WERI-Rb-1 (cell line): ENCODE measurements around the gene FBXO10.

Source experiments
- DNase-seq: peaks from one replicate; pipeline ENCODE4 v3.0.0-alpha.2; 2020
- H3K27ac ChIP-seq: fragments of 250-450 bp; sonication (Bioruptor Pico); 2 replicates; pipeline ENCODE4 v1.5.1; 2020; ENCODE audit warnings: mild to moderate bottlenecking, moderate library complexity
- H3K27me3 ChIP-seq: fragments of 250-450 bp; sonication (Bioruptor Pico); 2 replicates; pipeline ENCODE4 v1.5.1; 2021; ENCODE audit warnings: mild to moderate bottlenecking, low read depth, moderate library complexity; ENCODE audit not compliant: insufficient read depth, severe bottlenecking
- H3K36me3 ChIP-seq: fragments of 250-450 bp; sonication (Bioruptor Pico); 2 replicates; pipeline ENCODE4 v1.5.1; 2020; ENCODE audit warnings: mild to moderate bottlenecking, moderate library complexity
- H3K4me3 ChIP-seq: 2 replicates; pipeline ENCODE4 v1.5.1; 2011; ENCODE audit warnings: low read depth, mild to moderate bottlenecking, control low read depth, low read length
- H3K9me3 ChIP-seq: fragments of 250-450 bp; sonication (Bioruptor Pico); 2 replicates; pipeline ENCODE4 v1.5.1; 2021; ENCODE audit warnings: mild to moderate bottlenecking, moderate library complexity; ENCODE audit not compliant: severe bottlenecking
- CTCF ChIP-seq: IDR thresholded peaks from 2 replicates; pipeline ENCODE4 v1.5.1; 2011; ENCODE audit warnings: low read depth, mild to moderate bottlenecking, control low read depth, inconsistent platforms, low read length

The FBXO10 gene

GRCh38 chr9:37534412-37534811, 41.8 kb downstream of the FBXO10 start:
- Histone ChIP-seq H3K27ac (peak overlapping the region; percentile 79), H3K36me3 (peaks cover 89% of the 10 kb centered on the region), H3K4me3 (no peak overlapping the region), H3K27me3 (no peaks in the 10 kb centered on the region), H3K9me3 (no peaks in the 10 kb centered on the region)
- no peak for TF ChIP-seq CTCF
- no peak for DNase-seq

- H3K27me3 ChIP-seq, result no peaks in the 10 kb centered on the region
- H3K4me3 ChIP-seq, result no peak overlapping the region
- TF ChIP-seq CTCF, result no peak
- no peaks in the 10 kb centered on the region for H3K9me3 ChIP-seq
- H3K27ac ChIP-seq, result no peak overlapping the region
- no peak for DNase-seq
- peaks cover 88% of the 10 kb centered on the region for H3K36me3 ChIP-seq
These were observed 44.5 kb downstream of the FBXO10 start for GRCh38 chr9:37531699-37532098.

- H3K9me3 ChIP-seq, result no peaks in the 10 kb centered on the region
- H3K4me3 ChIP-seq, result no peak overlapping the region
- no peak for DNase-seq
- H3K27ac ChIP-seq, result no peak overlapping the region
- H3K36me3 ChIP-seq, result peaks cover 92% of the 10 kb centered on the region
- no peak for TF ChIP-seq CTCF
- no peaks in the 10 kb centered on the region for H3K27me3 ChIP-seq
These were observed 47.3 kb downstream of the FBXO10 start for GRCh38 chr9:37528652-37529471.

GRCh38 chr9:37523916-37524315, 52.3 kb downstream of the FBXO10 start:
- Histone ChIP-seq H3K9me3 (no peaks in the 10 kb centered on the region), H3K36me3 (peaks cover 92% of the 10 kb centered on the region), H3K4me3 (no peak overlapping the region), H3K27ac (no peak overlapping the region), H3K27me3 (no peaks in the 10 kb centered on the region)
- DNase-seq, result no peak
- no peak for TF ChIP-seq CTCF

GRCh38 chr9:37522971-37523370, 53.2 kb downstream of the FBXO10 start:
- peaks cover 90% of the 10 kb centered on the region for H3K36me3 ChIP-seq
- no peaks in the 10 kb centered on the region for H3K27me3 ChIP-seq
- no peaks in the 10 kb centered on the region for H3K9me3 ChIP-seq
- no peak for TF ChIP-seq CTCF
- no peak overlapping the region for H3K4me3 ChIP-seq
- no peak for DNase-seq
- no peak overlapping the region for H3K27ac ChIP-seq

DNA sequence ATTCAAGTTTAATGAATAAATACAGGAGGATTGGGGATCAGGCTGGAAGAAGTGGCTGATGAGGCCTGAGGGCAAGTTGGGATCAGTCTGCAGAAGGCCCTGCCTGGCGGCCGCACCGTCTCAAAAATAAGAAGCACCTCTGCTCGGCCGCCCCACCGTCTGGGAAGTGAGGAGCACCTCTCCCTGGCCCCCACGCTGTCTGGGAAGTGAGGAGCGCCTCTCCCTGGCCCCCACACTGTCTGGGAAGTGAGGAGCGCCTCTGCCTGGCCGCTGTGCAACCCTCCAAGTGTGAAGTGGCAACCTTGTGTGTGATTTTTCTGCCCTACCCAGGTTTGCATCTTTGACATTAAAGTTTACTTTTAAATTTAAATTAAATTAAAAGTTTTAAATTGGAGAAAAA, 55.1 kb downstream of the FBXO10 start:
- Histone ChIP-seq H3K27ac (no peak overlapping the region), H3K36me3 (peaks cover 89% of the 10 kb centered on the region), H3K9me3 (no peaks in the 10 kb centered on the region), H3K27me3 (no peaks in the 10 kb centered on the region), H3K4me3 (no peak overlapping the region)
- TF ChIP-seq CTCF, result no peak
- no peak for DNase-seq
